K562 (cell line): ENCODE results near the gene PPIP5K2. TPM values are rescaled to one million over a fixed set of nuclear protein-coding genes. Genes with fewer than 3 reads are reported as not detected.
A peak's percentile ranks its signal among the peaks of the same experiment; 100 is the strongest.

Source experiments
- ARNT ChIP-seq, 2 experiments: fragments of 450-650 bp; IDR thresholded peaks; 2 replicates each; pipeline ENCODE4 v1.6.1; 2016; ENCODE audit warnings: mild to moderate bottlenecking in 1 of 2
- BRD9 ChIP-seq: fragments of 450-650 bp; IDR thresholded peaks from 2 replicates; pipeline ENCODE4 v1.6.1; 2018; ENCODE audit warnings: low read depth; ENCODE audit not compliant: partially characterized antibody
- CCNT2 ChIP-seq: IDR thresholded peaks from 2 replicates; pipeline ENCODE4 v1.6.1; 2011; ENCODE audit warnings: borderline replicate concordance, low read depth, mild to moderate bottlenecking, moderate library complexity, mixed read lengths, low read length; ENCODE audit not compliant: insufficient read length; ENCODE audit errors: extremely low read depth
- COPS2 ChIP-seq: fragments of 450-650 bp; conservative IDR thresholded peaks from 2 replicates; pipeline ENCODE4 v1.6.1; 2016; ENCODE audit warnings: mild to moderate bottlenecking, moderate library complexity
- DACH1 ChIP-seq: fragments of 450-650 bp; IDR thresholded peaks from 2 replicates; pipeline ENCODE4 v1.6.1; 2018; ENCODE audit not compliant: partially characterized antibody
- ERF ChIP-seq: fragments of 450-650 bp; formaldehyde crosslinking; IDR thresholded peaks from 2 replicates; pipeline ENCODE4 v1.4.0; 2020; ENCODE audit warnings: mild to moderate bottlenecking, mixed read lengths
- ETV6 ChIP-seq, 3 experiments: fragments of 150-350 bp in 1 of 3; sonication (generic) in 1 of 3; formaldehyde crosslinking in 1 of 3; IDR thresholded peaks; 2 replicates each; pipeline versions ENCODE4 v1.6.1 to v1.8.0; 2014 to 2022; ENCODE audit warnings: borderline replicate concordance in 2 of 3, low read depth in 2 of 3, antibody characterized with exemption in 1 of 3, low read length in 1 of 3, mild to moderate bottlenecking in 1 of 3, missing genetic modification reagents in 1 of 3
- FOXO4 ChIP-seq: fragments of 450-650 bp; formaldehyde crosslinking; IDR thresholded peaks from 2 replicates; pipeline ENCODE4 v1.4.0; 2020; ENCODE audit warnings: mild to moderate bottlenecking, moderate library complexity
- JUND ChIP-seq, 2 experiments: IDR thresholded peaks; 2 replicates in 1 of 2; 3 replicates in 1 of 2; pipeline ENCODE4 v1.6.1; 2011; ENCODE audit warnings: borderline replicate concordance in 2 of 2, low read depth in 2 of 2, low read length in 2 of 2, improper control_type of control experiment in 1 of 2, missing biosample characterization in 1 of 2, missing genetic modification characterization in 1 of 2, missing genetic modification reagents in 1 of 2
- KAT7 ChIP-seq: sonication (generic); formaldehyde crosslinking; IDR thresholded peaks from 2 replicates; pipeline ENCODE4 v1.8.0; 2022; ENCODE audit warnings: missing genetic modification reagents, mild to moderate bottlenecking, borderline replicate concordance
- LCOR ChIP-seq: sonication (generic); formaldehyde crosslinking; IDR thresholded peaks from 2 replicates; pipeline ENCODE4 v1.8.0; 2022; ENCODE audit warnings: mild to moderate bottlenecking, missing genetic modification reagents
- PTBP1 ChIP-seq: fragments of 200-400 bp; formaldehyde crosslinking; IDR thresholded peaks from 2 replicates; pipeline ENCODE4 v1.6.1; 2017; ENCODE audit warnings: low read depth, low read length
- SRF ChIP-seq, 2 experiments: fragments of 250-450, 450-650 bp in 1 of 2; sonication (Bioruptor Pico) in 1 of 2; sonication (generic) in 1 of 2; formaldehyde crosslinking; IDR thresholded peaks; 2 replicates each; pipeline versions ENCODE4 v1.5.0 to v1.5.1; 2020 to 2022; ENCODE audit warnings: mild to moderate bottlenecking in 1 of 2, missing genetic modification reagents in 1 of 2
- TCF3 ChIP-seq: sonication (generic); formaldehyde crosslinking; IDR thresholded peaks from 2 replicates; pipeline ENCODE4 v1.4.0; 2020; ENCODE audit warnings: mild to moderate bottlenecking, missing genetic modification reagents
- U2AF2 ChIP-seq: fragments of 200-400 bp; formaldehyde crosslinking; optimal IDR thresholded peaks from 2 replicates; pipeline ENCODE3; 2017; ENCODE audit warnings: low read depth, mild to moderate bottlenecking, low read length
- ZBTB1 ChIP-seq: sonication (generic); formaldehyde crosslinking; IDR thresholded peaks from 2 replicates; pipeline ENCODE4 v1.8.1; 2023; ENCODE audit warnings: missing genetic modification reagents, low read depth, mild to moderate bottlenecking, borderline replicate concordance
- ZEB2 ChIP-seq: fragments of 450-650 bp; IDR thresholded peaks from 2 replicates; pipeline ENCODE4 v1.6.1; 2016
- ZFP91 ChIP-seq: sonication (generic); formaldehyde crosslinking; IDR thresholded peaks from 2 replicates; pipeline ENCODE4 v1.8.0; 2022; ENCODE audit warnings: mild to moderate bottlenecking, missing genetic modification reagents
- ZNF518B ChIP-seq: fragments of 250-450 bp; sonication (Bioruptor Pico); IDR thresholded peaks from 2 replicates; pipeline ENCODE4 v1.5.0; 2021; ENCODE audit warnings: mild to moderate bottlenecking, moderate library complexity
- ZNF778 ChIP-seq: fragments of 450-650 bp; formaldehyde crosslinking; IDR thresholded peaks from 2 replicates; pipeline ENCODE4 v1.4.0; 2020; ENCODE audit warnings: mild to moderate bottlenecking, moderate library complexity
- ZNF785 ChIP-seq: fragments of 250-450 bp; sonication (Bioruptor Pico); IDR thresholded peaks from 2 replicates; pipeline ENCODE4 v1.4.0; 2020; ENCODE audit warnings: mild to moderate bottlenecking
- polyA plus RNA-seq, 8 experiments: library from polyadenylated mRNA; depleted of rRNA in 4 of 8; stranded (reverse) in 5 of 8; unstranded in 3 of 8; fragments of >200 nt; fragmentation: Nextera tagmentation in 2 of 8; fragmentation: Illumina TruSeq in 1 of 8; extraction: Ambion mirVana in 2 of 8; extraction: Trizol in 1 of 8; gene quantifications; 2 replicates each; pipeline versions ENCODE4 v1.2.1 to v1.2.3, GENCODE V29; 2011 to 2014; ENCODE audit warnings: inconsistent platforms in 1 of 8, missing spikeins in 1 of 8
- total RNA-seq, 7 experiments: library from RNA; depleted of rRNA in 6 of 7; stranded (reverse); fragments of >200 nt in 6 of 7; fragmentation: Illumina TruSeq in 2 of 7; extraction: Trizol in 2 of 7; gene quantifications; 2 replicates each; pipeline versions ENCODE4 v1.2.1 to v1.2.3, GENCODE V29; 2011 to 2021; ENCODE audit warnings: low replicate concordance in 1 of 7

Gene PPIP5K2
- total and polyA plus RNA-seq, 9 of the 15 experiments (the other 6 are each of a cell fraction or from before 2014, with no cell fraction given) = 39.4 to 150 (median 99.1) TPM

GRCh38 chr5:103094737-103095136, 25.4 kb upstream of the PPIP5K2 start (continued):
- no peak for TF ChIP-seq U2AF2
- TF ChIP-seq ZFP91 = no peak
- no peak for TF ChIP-seq DACH1
- 0 out of 2 replicates have a peak, but pooled peaks have one; percentile 20 for TF ChIP-seq ZEB2
- peak; percentile 37 for TF ChIP-seq BRD9
- TF ChIP-seq ZNF785 (CRISPR knock-in tag) = no peak
- TF ChIP-seq KAT7 (CRISPR knock-in tag) = no peak
- no peak for TF ChIP-seq ZBTB1 (CRISPR knock-in tag)
- TF ChIP-seq CCNT2 = peak; percentile 23
- no peak for TF ChIP-seq COPS2
- TF ChIP-seq ARNT (IDR thresholded peaks at IDR 0.05) = 0 out of 4 replicates have a peak, but pooled peaks of 1 of the 2 experiments have one; percentile 36
- TF ChIP-seq FOXO4 (CRISPR knock-in tag) = no peak
- TF ChIP-seq TCF3 = peak; percentile 85
- no peak for TF ChIP-seq ZNF518B (CRISPR knock-in tag)
- TF ChIP-seq ERF (CRISPR knock-in tag) = no peak
- TF ChIP-seq JUND (IDR thresholded peaks at IDR 0.05; ENCODE audit: borderline replicate concordance, low read depth, low read length) = no peak
- TF ChIP-seq JUND (tag; IDR thresholded peaks at IDR 0.05; ENCODE audit: borderline replicate concordance, low read depth, low read length) = no peak
- no peak for TF ChIP-seq LCOR (CRISPR knock-in tag)
- TF ChIP-seq SRF (CRISPR knock-in tag; IDR thresholded peaks at IDR 0.05) = no peak
- TF ChIP-seq PTBP1 = no peak
- no peak for TF ChIP-seq ZNF778 (CRISPR knock-in tag)
- no peak for TF ChIP-seq ETV6 (IDR thresholded peaks at IDR 0.05; ENCODE audit: borderline replicate concordance in 1 of 2, low read depth in 2 of 2, low read length in 1 of 2)
- no peak for TF ChIP-seq ETV6 (CRISPR knock-in tag; IDR thresholded peaks at IDR 0.05; ENCODE audit: borderline replicate concordance)
